ENCODE measurements around the gene FIZ1.
"Not testable (repeated sequence)": the region's sequence is repeated elsewhere in the genome, so short reads cannot be mapped to it uniquely, and the experiment has no call there.

FIZ1 gene

DNA sequence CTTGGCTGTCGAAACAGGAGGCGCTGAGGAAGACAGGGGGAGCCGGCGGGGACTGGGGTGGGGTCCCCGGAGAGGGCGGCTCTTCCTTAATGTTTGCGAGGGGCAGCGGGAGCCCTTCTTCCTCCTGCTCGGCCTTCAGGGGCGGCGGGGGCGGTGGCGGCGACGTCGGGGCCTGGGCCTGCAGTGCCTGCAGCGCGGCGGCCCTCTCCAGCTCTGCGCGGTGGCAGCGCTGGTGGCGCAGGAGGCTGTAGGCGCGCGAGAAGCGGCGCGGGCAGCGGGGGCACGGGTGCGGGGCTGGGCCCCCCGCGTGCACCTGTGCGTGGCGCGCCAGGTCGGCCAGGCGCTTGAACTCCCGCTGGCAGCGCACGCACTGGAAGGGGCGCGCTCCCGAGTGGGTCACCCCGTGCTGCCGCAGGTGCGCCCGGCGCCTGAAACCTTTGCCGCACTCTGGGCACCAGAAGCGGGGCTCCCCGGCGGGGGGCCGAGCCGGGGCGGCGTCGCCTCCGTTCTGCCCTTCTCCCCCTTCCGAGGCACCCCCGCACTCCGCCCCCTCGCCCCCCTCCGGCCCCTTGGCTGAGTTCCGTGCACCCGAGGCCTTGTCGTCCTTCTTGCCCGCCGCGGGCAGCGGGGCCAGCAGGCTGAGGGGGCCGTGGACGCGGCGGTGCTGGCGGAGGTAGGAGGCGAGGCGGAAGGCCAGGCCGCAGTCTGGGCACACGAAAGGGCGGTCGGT is 21.1 kb downstream of the FIZ1 start:
- no peak for DNase-seq (ENCODE audit: low read depth, low spot score)

DNA sequence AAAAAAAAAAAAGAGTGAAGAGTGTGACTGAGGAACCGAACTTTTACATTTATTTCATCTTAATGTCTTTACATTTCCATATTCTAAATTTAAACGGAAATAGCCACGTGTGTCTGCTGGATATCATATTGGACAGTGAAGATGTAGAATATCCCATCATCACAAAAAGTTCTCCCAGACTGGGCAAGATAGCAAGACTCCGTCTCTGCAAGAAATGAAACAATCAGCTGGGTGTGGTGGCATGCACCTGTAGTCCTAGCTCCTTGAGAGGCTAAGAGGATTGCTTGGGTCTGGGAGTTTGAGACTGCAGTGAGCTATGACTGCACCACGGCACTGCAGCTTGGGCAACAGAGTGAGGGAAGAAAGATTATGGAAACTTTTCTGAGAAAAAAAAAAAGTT is 22.6 kb downstream of the FIZ1 start:
- no peak for DNase-seq (ENCODE audit: low read depth, low spot score)

DNA sequence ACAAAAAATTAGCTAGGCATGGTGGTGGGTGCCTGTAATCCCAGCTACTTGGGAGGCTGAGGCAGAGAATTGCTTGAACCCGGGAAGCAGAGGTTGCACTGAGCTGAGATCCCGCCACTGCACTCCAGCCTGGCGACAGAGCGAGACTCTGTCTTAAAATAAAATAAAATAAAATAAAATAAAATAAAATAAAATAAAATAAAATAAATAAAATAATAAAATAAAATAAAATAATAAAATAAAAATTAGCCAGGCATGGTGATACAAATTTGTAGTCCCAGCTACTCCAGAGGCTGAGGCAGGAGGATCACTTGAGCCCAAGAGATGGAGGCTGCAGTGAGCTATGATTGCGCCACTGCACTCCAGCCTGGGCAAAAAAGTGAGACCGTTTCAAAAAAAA is 25.4 kb downstream of the FIZ1 start:
- not testable (repeated sequence) for DNase-seq (ENCODE audit: low read depth, low spot score)

DNA sequence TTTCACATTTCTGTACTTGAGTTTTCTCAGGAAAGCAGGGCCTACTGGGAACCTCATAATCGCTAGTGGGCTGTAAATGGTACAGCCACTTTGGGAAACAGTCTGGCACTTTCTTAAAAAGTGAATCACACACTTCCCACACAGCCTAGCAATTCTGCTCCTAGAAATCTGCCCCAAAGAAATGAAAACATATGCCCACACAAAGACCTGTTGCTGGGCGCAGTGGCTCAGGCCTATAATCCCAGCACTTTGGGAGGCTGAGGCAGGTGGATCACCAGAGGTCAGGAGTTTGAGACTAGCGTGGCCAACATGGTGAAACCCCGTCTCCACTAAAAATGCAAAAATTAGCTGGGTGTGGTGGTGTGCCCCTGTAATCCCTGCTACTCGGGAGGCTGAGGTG is 29.8 kb downstream of the FIZ1 start:
- not testable (repeated sequence) for DNase-seq (ENCODE audit: low read depth, low spot score)

DNA sequence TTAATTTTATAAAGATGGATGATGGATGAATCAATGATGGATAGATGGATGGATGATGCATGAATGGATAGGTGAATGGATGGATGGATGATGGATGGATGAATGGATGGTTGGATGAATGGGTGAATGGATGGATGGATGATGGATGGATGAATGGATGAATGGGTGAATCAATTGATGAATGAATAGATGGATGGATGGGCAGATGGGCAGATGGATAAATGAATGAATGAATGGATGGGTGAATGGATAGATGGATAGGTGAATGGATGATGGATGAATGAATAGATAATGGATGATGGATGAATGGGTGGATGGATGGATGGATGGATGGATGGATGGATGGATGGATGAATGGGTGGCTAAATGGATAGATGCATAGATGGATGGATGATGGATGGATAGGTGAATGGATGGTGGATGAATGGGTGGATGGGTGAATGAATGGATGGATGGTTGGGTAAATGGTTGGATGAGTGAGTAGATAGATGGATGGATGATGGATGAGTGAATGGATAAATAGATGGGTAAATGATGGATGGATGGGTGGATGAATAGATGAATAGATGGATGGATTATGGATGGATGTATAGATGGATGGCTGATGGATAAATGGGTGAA is 31.5 kb downstream of the FIZ1 start:
- DNase-seq (ENCODE audit: low read depth, low spot score), result no peak

DNA sequence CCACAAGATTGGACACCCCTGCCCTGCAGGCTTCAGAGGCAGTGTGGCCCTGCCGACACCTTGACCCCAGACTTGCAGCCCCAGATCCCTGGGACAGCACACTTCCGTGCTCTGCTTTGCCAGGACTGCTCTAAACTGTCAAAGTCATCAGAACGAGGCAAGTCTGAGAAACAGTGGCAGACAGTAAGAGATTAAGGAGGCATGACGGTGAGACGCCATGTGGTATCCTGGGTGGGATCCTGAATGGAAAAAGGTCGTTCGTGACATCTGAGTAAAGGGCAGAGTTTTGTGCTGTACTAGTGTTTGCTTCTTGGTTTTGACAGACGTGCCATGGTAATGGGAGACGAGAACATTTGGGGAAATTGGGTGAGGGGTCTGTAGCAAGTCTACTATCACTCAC is 32.5 kb downstream of the FIZ1 start:
- no peak for DNase-seq (ENCODE audit: low read depth, low spot score)

DNA sequence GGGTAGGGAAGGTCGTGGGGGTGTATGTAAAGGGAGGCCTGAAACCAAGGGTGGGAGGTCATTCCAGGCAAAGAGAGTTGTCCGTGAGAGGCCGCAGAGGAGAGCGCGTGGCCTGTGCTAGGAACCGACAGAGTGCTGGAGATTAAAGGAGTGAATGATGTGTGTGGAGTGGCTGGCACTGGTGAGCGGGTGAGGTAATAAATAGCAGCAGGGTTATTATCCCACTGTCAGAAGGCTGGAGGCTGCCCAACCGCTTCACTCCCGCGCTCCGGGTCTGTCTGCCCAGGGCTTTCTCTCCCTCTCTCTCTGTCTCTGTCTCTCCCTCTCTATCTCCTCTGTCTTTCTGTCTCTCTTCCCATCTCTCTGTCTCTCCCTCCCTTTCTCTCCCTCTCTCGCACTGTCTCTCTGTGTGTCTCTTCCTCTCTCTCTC is 36.0 kb downstream of the FIZ1 start:
- DNase-seq (ENCODE audit: low read depth, low spot score), result no peak

DNA sequence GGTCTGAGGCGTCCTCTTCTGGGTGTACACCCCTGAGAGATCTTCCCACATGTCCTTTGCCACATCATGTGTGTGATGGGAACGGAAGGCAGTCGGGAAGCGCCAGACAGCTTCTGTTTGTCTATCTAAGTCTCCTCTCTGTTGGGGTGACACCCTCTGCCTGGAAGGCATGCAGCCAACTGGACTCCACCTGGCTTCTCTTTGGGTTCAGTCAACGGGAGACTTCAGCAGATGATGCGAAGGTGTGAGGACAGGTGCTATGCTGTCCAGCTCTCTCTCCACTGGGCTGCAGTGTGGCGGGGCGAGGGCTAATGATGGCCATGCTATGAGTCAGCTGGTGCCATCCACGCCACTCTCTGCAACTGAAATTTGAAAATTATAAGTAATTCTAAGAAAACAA is 39.6 kb downstream of the FIZ1 start:
- no peak for DNase-seq (ENCODE audit: low read depth, low spot score)

DNA sequence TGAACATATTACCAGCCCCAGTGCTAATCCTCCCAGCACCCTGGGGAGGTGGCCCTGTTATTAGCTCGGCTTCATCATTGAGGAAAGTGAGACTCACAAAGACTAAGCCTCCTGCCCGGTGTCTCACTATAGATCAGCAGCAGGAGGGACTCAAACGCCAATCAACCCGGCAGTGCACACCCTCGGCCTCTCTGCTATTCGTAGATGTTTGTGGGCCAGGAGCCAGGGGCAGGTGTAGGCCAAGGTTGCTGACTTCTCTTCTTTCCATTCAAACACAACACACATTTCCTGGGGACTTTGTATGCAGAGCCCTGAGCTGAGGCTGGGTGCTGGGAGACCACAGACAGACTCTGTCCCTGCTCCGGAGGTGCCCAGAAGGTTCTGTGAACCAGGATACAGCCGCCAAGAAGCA is 44.6 kb downstream of the FIZ1 start:
- no peak for DNase-seq (ENCODE audit: low read depth, low spot score)

DNA sequence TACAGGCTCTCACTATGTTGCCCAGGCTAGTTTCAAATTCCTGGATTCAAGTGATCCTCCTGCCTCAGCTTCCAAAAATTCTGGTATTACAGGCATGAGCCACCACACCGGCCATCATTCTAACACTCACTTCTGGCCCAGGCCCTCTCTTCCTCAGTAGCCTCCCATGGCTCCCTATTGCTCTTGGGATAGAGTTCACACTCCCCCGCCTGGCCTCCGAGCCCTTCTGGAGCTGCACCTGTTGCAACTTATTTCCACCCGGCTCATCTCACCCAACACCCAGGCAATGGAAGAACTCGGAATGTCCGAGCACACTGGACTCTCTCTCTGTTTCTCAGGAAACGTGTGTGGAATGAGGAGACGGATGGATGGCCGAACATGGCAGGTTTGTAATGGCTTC is 45.0 kb downstream of the FIZ1 start:
- no peak for DNase-seq (ENCODE audit: low read depth, low spot score)

DNA sequence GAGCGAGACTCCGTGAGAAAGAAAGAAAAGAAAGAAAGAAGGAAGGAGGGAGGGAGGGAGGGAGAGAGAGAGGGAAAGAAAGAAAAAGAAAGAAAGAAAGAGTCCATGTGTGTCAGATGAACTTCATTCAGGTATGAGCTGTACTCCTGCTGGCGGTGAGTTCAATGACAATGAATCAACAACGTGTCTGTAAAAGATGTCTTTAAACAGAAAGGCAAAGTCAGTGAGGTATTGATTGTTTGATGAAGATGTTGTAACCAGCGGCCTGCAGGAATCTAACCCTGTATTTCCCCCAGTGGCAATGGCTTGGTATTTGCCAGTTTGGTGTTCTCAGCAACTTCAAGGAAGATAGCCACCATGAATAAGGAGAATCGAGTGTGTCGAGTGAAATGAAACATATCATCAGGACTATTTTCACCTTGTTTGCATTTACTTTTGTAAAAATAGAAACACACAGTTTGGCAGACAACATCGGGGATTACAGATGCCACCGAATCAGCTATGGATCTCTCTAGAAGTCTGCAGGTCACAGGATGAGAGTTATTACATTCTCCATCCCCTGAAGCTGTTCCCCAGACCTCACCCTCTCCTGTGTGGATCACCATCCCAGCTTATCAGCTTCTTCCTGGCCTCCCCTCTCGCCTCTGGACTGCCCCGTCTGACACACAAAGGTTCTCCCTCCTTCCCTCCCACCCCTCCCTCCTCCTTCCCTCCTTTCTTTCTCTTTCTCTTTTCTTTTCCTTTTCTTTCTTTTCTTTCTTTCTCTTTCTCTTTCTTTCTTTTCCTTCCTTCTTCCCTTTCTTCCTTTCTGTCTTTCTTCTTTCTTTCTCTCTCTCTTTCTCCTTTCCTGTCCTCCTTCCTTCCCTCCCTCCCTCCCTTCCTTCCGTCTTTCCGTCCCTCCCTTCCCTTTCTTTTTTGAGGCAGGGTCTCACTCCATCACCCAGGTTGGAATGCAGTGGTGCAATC is 45.8 kb downstream of the FIZ1 start:
- no peak for DNase-seq (ENCODE audit: low read depth, low spot score)

DNA sequence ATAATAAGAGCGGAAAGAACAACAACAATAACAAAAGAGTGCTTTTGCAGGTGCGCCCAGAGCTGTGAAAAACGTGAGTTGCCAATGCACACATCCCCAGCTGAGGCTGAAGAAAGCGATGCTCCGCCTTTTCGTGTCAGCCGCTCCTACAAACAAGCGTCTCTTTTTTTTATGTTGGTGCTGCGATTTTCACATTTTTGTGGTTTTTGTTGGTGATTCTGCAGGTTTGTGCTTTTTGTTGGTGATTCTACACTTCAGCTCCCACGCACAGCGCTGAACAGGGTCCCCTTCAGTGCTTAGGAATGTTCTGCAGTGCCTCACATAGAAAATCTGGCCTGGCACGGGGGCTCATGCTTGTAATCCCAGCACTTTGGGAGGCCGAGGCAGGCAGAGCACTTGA is 46.7 kb downstream of the FIZ1 start:
- DNase-seq (ENCODE audit: low read depth, low spot score), result no peak

DNA sequence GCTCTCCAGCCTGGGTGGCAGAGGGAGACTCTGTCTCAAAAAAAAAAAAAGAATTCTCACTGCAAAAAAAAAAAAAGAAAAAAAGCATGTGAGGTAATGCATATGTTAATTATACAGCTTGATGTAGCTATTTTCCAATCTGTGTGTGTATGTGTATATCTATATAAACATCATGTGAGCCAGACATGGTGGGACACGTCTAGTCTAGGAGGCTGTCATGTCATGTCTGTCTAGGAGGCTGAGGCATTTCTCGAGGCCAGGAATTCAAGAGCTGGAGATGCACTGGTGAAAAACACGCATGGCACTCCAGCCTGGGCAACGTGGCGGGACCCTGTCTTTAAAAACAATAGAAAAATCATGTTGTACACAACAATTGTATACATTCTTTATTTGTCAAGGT is 47.1 kb downstream of the FIZ1 start:
- DNase-seq (ENCODE audit: low read depth, low spot score), result no peak

DNA sequence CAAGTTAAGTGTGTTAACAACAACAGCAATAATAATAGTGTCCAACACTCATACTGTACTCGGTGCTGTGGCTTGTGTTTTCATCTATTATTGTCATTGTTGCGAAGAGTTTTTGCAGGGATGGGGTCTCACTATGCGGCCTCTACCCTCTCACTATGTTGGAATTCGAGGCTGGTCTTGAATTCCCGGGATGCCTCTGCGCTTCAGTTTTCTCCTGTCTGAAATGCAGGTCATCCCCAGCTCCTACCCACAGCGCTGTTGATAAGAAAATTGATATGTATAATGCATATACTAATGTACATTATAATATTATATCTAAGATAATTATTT is 49.0 kb downstream of the FIZ1 start:
- no peak for DNase-seq (ENCODE audit: low read depth, low spot score)

DNA sequence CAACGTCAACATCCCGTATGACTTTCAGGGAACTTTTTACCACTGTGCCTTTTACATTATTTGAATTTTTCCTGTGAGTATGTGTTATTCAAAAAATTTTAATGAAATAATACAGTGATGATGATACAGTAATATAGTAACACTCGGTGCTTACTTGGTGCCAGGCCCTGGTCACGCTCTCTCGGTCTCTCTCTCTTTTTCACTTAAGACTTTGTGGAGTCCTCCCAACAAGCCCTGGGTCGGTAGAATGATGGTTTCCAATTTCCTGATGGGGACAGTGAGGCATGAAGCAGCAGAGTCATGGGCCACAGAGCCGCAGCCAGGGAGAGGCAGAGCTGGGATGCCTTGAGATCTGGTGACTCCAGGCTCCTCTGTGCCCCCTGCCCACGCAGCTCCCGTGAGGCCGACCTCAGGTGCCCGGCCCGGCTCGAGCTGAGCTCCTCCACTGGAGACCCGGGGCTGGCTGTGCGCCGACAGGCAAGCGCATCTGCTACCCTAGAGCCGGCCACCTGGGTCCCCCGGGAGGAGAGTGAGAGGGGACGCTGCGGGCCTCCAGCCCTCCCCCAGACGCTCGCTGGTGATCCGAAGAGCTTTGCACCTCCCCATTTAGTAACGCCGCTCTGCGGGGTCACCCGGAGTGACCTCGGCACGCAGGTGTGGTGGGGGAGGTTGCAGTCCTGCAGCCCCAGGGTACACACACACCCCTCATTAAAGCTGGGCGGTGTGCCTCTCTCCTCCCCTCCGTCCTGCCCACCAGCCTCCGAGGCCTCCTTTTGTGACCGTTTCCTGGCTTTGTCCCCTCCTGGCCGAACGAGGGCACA is 49.6 kb downstream of the FIZ1 start:
- peak; percentile 46 for DNase-seq (ENCODE audit: low read depth, low spot score)

DNA sequence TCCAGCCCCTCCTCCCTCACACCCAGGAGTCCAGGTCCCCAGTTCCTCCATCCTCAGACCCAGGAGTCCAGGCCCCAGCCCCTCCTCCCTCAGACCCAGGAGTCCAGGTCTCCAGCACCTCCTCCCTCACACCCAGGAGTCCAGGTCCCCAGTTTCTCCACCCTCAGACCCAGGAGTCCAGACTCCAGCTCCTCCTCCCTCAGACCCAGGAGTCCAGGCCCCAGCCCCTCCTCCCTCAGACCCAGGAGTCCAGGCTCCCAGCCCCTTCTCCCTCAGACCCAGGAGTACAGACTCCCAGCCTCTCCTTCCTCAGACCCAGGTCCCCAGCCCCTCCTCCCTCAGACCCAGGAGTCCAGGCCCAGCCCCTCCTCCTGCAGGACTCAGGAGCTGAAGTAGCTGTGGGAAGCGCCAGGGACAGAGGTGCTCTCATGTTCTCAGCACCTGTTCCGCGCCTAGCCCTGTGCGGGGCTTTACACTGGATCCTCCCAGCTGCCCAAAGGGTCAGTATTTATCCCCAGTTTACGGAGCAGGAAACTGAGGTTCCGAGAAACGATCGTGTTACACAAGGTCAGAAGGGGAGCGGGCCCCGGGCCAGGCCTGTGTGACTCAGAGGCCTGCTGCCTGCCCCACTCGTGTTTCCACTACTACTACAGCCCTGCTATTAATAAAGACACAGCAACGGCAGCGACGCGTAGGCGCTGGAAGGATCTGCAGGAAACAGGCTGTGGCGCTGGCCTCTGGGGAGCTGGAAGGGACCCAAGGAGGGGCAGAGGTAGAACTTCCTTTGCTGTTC is 52.3 kb downstream of the FIZ1 start:
- no peak for DNase-seq (ENCODE audit: low read depth, low spot score)

DNA sequence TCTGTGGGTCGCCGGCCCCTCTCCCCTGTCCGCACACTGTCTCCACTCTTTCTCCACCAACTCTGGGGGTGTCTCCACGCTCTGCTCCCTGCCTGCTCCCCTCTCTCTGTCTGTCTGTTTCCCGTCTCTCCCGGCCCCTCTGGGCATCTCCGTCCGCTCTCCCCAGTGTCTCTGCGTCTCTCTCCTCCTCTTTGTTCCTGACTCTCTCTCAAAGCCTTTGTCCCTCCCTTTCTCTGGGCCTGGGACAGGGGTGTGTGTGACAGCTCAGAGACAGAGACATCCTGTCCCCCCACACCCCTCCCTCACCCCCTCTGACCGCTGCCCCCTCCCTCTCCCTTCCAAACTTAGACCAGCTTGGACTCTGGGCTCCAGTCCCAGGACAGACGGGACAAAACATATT is 53.3 kb downstream of the FIZ1 start:
- DNase-seq (ENCODE audit: low read depth, low spot score), result no peak

DNA sequence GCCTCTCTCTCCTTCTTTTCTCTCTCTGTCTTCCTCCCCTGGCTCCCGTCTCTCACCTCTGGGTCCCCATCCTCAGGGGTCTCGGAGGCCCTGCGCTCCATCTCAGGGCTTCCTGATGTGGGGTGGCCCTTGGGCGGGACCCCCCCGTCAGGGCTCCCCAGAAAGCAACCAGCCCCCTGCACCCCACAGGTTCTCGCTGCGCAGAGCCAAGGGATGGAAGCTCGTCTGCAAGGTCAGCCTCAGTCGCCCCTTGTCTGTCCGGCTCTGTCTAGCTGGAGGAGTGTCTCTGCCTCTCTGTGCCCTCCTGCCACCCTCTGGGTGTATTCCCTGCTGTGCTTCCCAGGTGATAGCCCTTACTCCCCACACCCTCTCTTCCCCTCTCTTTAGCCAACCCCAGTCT is 53.9 kb downstream of the FIZ1 start, which contains the start of gene SBK3:
SBK3 (minus strand) TSS at position 101 of the 400 bp plus-strand sequence; CDS start at position 101, 0 bp downstream.
- no peak for DNase-seq (ENCODE audit: low read depth, low spot score)

DNA sequence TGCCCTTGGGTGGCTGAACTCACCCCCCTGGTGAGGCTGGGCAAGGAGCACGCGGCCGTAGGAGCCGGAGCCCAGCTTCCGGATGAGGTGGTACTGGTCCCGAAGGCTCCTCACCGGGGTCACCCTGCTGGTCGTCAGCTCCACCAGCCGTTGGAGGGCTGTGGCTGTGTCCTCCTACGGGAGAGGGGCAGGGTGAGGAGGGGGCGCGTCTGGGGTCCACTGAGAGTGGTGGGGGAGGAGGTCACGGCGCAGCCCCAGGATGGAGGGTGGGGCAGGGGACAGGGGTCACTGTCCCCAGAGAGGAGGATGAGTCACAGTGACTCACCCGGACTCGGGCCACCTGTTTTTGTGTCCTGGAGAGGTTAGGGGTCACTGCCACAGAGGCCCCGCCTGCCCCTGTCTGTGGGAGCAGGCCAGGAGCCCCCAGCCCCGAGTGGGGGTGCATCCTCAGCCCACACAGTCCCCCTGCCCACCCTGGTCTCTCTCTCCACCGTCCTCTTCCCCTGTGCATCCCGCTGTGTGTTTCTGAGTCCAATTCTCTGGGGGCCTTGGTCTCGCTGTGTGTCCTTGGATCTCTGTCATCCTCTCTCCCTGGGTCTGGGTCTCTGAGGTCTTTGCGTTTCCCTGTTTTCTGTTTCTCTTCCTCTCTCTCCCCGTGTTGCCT is 54.4 kb downstream of the FIZ1 start:
- no peak for DNase-seq (ENCODE audit: low read depth, low spot score)

DNA sequence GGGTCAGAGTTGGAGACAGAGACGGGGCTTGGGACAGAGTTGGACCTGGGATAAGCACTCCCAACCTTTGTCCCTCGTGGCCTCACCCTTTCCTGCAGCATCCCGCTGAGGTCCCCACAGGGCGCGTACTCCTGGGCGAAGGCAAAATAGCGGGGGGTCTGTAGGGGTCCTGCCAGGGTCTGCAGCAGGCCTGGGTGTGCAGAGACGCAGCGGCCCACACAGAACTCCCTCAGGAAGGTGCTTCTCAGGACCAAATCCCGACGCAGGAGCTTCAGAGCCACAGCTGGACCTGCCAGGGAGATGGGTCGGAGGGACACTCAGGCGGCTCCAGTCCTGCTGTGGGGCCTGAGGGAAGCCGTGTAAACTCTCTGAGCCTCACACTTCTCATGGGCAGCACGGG is 55.3 kb downstream of the FIZ1 start:
- no peak for DNase-seq (ENCODE audit: low read depth, low spot score)

All from smooth muscle cell of the brain vasculature (primary cell).